Caco-2 (cell line): ENCODE measurements around the gene SSC4D. TPM values are rescaled to one million over a fixed set of nuclear protein-coding genes. Genes with fewer than 3 reads are reported as not detected.
"Not testable (repeated sequence)": the region's sequence is repeated elsewhere in the genome, so short reads cannot be mapped to it uniquely, and the experiment has no call there.

Source experiments
- BruUV-seq: library from RNA; stranded (reverse); fragments of 400-500 nt; replicated peaks from 2 replicates; lab custom pipeline; 2021; lab: Mats Ljungman, UMichigan
- CTCF ChIA-PET: fragments of 300-600 bp; sonication (Branson Sonifier 250); formaldehyde crosslinking; loops from one replicate; lab custom pipeline; 2022; ENCODE audit warnings: antibody characterized with exemption; lab: Charles Lee
- POLR2A ChIA-PET: fragments of 300-600 bp; sonication (Branson Sonifier 250); formaldehyde crosslinking; loops from one replicate; lab custom pipeline; 2022; ENCODE audit warnings: antibody characterized with exemption; lab: Charles Lee
- DNase-seq, 2 experiments: peaks; one replicate each; pipeline versions ENCODE4 v3.0.0 to v3.0.0-alpha.2; 2020 to 2022
- H3K27me3 ChIP-seq: replicated peaks from 2 replicates; pipeline ENCODE4 v1.6.0; 2011; ENCODE audit warnings: low read length; ENCODE audit not compliant: control insufficient read depth, insufficient read depth
- H3K36me3 ChIP-seq: 2 replicates; pipeline ENCODE4 v1.5.1; 2011; ENCODE audit warnings: low read length; ENCODE audit not compliant: control insufficient read depth, insufficient read depth
- H3K4me1 ChIP-seq: fragments of 250-450 bp; sonication (Bioruptor Pico); 2 replicates; pipeline ENCODE4 v1.5.1; 2020; ENCODE audit warnings: mild to moderate bottlenecking
- H3K4me3 ChIP-seq: 2 replicates; pipeline ENCODE4 v1.5.1; 2011; ENCODE audit warnings: low read depth, mild to moderate bottlenecking, control low read depth, low read length
- H3K9me3 ChIP-seq: fragments of 250-450 bp; sonication (Bioruptor Pico); 2 replicates; pipeline ENCODE4 v1.5.1; 2020; ENCODE audit warnings: mild to moderate bottlenecking, moderate library complexity
- H3K27ac Mint-ChIP-seq: one replicate; pipeline ENCODE4 v1.8.0; 2022; ENCODE audit warnings: mixed read lengths; ENCODE audit not compliant: unreplicated experiment
- H3K27me3 Mint-ChIP-seq: one replicate; pipeline ENCODE4 v1.8.0; 2022; ENCODE audit warnings: mixed read lengths; ENCODE audit not compliant: insufficient read depth, unreplicated experiment
- H3K36me3 Mint-ChIP-seq: one replicate; pipeline ENCODE4 v1.8.0; 2022; ENCODE audit warnings: mild to moderate bottlenecking, mixed read lengths; ENCODE audit not compliant: insufficient read depth, unreplicated experiment
- H3K4me1 Mint-ChIP-seq: one replicate; pipeline ENCODE4 v1.8.0; 2022; ENCODE audit warnings: low read depth, mixed read lengths; ENCODE audit not compliant: unreplicated experiment
- H3K4me3 Mint-ChIP-seq: one replicate; pipeline ENCODE4 v1.8.0; 2022; ENCODE audit warnings: mild to moderate bottlenecking, moderate library complexity, mixed read lengths; ENCODE audit not compliant: unreplicated experiment
- H3K9me3 Mint-ChIP-seq: one replicate; pipeline ENCODE4 v1.8.0; 2022; ENCODE audit warnings: mixed read lengths; ENCODE audit not compliant: unreplicated experiment
- intact Hi-C: fragments of 100-400 bp; cut with micrococcal nuclease; formaldehyde crosslinking; loops from one replicate; pipeline ENCODE4 v1.10.0; 2022; ENCODE audit not compliant: unreplicated experiment
- total RNA-seq: library from RNA; stranded (reverse); gene quantifications from 2 replicates; pipeline ENCODE4 v1.2.3, GENCODE V29; 2022
- TF ChIP-seq, protein P1 (sequence below), 2 experiments: fragments of 200-600 bp in 1 of 2; IDR thresholded peaks; 1 replicate in 1 of 2; 2 replicates in 1 of 2; pipeline versions ENCODE4 v1.5.1 to v1.8.0; 2011 to 2022; ENCODE audit warnings: antibody characterized with exemption in 1 of 2, control low read depth in 1 of 2, inconsistent platforms in 1 of 2, low read depth in 1 of 2, low read length in 1 of 2, mild to moderate bottlenecking in 1 of 2, moderate library complexity in 1 of 2; ENCODE audit not compliant: insufficient read depth in 1 of 2, severe bottlenecking in 1 of 2, unreplicated experiment in 1 of 2

Gene SSC4D
- total RNA-seq, 1 experiment from 2014 or later: 1.6 TPM

- no peaks in the 10 kb centered on the region for H3K36me3 Mint-ChIP-seq
- ChIA-PET CTCF (no interaction called here), POLR2A (no interaction called here)
- H3K27me3 ChIP-seq: no peaks in the 10 kb centered on the region
- intact Hi-C loops: no loop called here
- no peak overlapping the region for H3K27ac Mint-ChIP-seq
- no peaks in the 10 kb centered on the region for H3K9me3 Mint-ChIP-seq
- peaks cover 7% of the 10 kb centered on the region for H3K4me1 Mint-ChIP-seq
- H3K9me3 ChIP-seq: no peaks in the 10 kb centered on the region
- DNase-seq: no peak
- no peaks in the 10 kb centered on the region for H3K36me3 ChIP-seq
- peaks cover 8% of the 10 kb centered on the region for H3K4me1 ChIP-seq
- no TSS peak for BruUV-seq
- no peak overlapping the region for H3K4me3 ChIP-seq
- TF ChIP-seq, protein P1, sequence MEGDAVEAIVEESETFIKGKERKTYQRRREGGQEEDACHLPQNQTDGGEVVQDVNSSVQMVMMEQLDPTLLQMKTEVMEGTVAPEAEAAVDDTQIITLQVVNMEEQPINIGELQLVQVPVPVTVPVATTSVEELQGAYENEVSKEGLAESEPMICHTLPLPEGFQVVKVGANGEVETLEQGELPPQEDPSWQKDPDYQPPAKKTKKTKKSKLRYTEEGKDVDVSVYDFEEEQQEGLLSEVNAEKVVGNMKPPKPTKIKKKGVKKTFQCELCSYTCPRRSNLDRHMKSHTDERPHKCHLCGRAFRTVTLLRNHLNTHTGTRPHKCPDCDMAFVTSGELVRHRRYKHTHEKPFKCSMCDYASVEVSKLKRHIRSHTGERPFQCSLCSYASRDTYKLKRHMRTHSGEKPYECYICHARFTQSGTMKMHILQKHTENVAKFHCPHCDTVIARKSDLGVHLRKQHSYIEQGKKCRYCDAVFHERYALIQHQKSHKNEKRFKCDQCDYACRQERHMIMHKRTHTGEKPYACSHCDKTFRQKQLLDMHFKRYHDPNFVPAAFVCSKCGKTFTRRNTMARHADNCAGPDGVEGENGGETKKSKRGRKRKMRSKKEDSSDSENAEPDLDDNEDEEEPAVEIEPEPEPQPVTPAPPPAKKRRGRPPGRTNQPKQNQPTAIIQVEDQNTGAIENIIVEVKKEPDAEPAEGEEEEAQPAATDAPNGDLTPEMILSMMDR (IDR thresholded peaks at IDR 0.05; ENCODE audit: insufficient read depth in 1 of 2, low read depth in 1 of 2, low read length in 1 of 2, severe bottlenecking in 1 of 2, unreplicated experiment in 1 of 2): no peak
- no peak overlapping the region for H3K4me3 Mint-ChIP-seq
- H3K27me3 Mint-ChIP-seq: no peaks in the 10 kb centered on the region
Observed at GRCh38 chr7:76403780-76404494, 5.6 kb downstream of the SSC4D start.

GRCh38 chr7:76403097-76403496 is 6.4 kb downstream of the SSC4D start:
- H3K36me3 Mint-ChIP-seq, BruUV-seq, H3K27me3 ChIP-seq, H3K9me3 ChIP-seq, POLR2A ChIA-PET, H3K9me3 Mint-ChIP-seq, H3K27me3 Mint-ChIP-seq, H3K4me3 Mint-ChIP-seq, H3K4me1 ChIP-seq, H3K36me3 ChIP-seq, H3K27ac Mint-ChIP-seq, H3K4me3 ChIP-seq, DNase-seq, CTCF ChIA-PET, intact Hi-C loops: not testable (repeated sequence)
- H3K4me1 Mint-ChIP-seq: peaks cover 14% of the 10 kb centered on the region

- Mint-ChIP-seq H3K4me1 (peaks cover 19% of the 10 kb centered on the region), H3K27ac (no peak overlapping the region), H3K36me3 (peaks cover 6% of the 10 kb centered on the region), H3K4me3 (no peak overlapping the region), H3K9me3 (no peaks in the 10 kb centered on the region), H3K27me3 (no peaks in the 10 kb centered on the region)
- ChIA-PET CTCF (no interaction called here), POLR2A (no interaction called here)
- Histone ChIP-seq H3K9me3 (no peaks in the 10 kb centered on the region), H3K4me1 (peaks cover 18% of the 10 kb centered on the region), H3K4me3 (no peak overlapping the region), H3K36me3 (no peaks in the 10 kb centered on the region), H3K27me3 (no peaks in the 10 kb centered on the region)
- intact Hi-C loops: no loop called here
- TF ChIP-seq, protein P1 (IDR thresholded peaks at IDR 0.05; ENCODE audit: insufficient read depth in 1 of 2, low read depth in 1 of 2, low read length in 1 of 2, severe bottlenecking in 1 of 2, unreplicated experiment in 1 of 2): no peak
- BruUV-seq: no TSS peak
- no peak for DNase-seq
Observed at GRCh38 chr7:76400248-76400647, 9.2 kb downstream of the SSC4D start.
